HG03196 (cell line): ENCODE results near the gene LYZL4.

Source experiments
- ATAC-seq: cut with Tn5 transposase; IDR thresholded peaks from one replicate; pipeline ENCODE4 v1.9.1; 2021; ENCODE audit not compliant: unreplicated experiment

The LYZL4 gene, protein sequence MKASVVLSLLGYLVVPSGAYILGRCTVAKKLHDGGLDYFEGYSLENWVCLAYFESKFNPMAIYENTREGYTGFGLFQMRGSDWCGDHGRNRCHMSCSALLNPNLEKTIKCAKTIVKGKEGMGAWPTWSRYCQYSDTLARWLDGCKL

GRCh38 chr3:42410370-42411131, at the start of gene LYZL4:
TSS of gene LYZL4 (minus strand) at chr3:42410610. CDS start at chr3:42407251, 3,359 bp downstream.
- no peak for ATAC-seq

GRCh38 chr3:42459151-42459550, 48.7 kb upstream of the LYZL4 start:
- ATAC-seq: no peak

- ATAC-seq: no peak
Observed at GRCh38 chr3:42456211-42456610, 45.8 kb upstream of the LYZL4 start.

GRCh38 chr3:42451546-42452230, 41.3 kb upstream of the LYZL4 start:
- no peak for ATAC-seq

DNA sequence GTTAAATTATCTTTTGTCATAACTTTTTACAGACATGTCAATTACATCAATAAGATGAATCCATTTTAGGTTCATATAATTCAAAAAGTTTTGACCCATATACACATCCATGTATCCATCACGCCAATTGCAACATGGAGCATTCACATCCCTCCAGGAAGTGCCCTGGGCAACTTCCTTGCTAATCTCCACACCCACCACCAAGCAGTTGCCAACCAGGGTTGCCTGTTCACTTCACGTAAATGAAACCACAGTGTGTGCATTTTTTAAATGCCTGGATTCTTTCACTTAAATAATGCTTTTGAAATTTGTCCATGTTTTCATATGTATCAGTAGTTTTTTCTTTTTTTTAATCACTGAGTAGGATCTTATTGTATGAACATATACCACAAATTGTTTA, 40.7 kb upstream of the LYZL4 start:
- ATAC-seq: no peak

GRCh38 chr3:42450567-42450966, 40.2 kb upstream of the LYZL4 start:
- no peak for ATAC-seq

DNA sequence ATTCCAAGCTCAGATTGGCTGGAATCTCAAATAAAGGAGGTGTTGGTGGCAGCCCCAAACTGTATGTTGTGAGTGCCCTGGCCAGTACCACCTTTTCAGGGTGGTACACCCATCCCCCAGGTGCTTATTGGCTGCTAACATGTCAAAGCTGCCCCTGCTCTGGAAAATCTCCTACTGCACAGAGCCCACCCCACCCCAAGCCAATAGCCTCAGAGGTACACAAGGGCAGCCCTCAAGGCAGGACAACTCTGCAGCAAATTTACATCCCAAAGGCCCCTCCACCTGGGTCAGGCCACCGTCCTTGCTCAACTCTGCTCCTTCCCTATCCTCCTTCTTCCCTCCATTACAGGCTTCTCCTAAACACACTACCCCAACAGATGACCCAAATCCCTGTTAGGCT, 37.1 kb upstream of the LYZL4 start:
- ATAC-seq: no peak

- ATAC-seq: no peak
Observed at GRCh38 chr3:42446111-42447050, 36.0 kb upstream of the LYZL4 start.

GRCh38 chr3:42443819-42444436, 33.5 kb upstream of the LYZL4 start:
- no peak for ATAC-seq

- ATAC-seq: no peak
Observed at GRCh38 chr3:42443292-42443691, 32.9 kb upstream of the LYZL4 start.

GRCh38 chr3:42442640-42443039, 32.2 kb upstream of the LYZL4 start:
- ATAC-seq: no peak

DNA sequence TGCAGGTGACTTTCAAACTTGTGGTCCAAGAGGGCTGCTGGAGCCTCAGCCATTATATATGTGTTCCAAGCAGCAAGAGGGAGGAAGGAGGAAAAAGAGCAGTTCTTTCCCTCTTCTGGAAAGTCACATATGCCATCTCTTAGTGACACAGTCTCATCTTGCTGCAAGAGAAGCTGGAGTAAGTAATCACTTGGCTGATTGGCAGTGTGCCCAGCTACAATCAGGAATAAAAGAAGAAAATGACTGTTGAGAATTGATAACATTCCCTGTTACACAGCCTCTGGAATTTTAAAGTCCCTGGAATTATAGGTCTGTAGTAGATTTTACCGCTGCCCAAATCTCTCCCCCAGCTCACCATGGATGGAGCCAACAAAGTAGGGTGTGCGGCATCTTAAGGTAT, 31.4 kb upstream of the LYZL4 start:
- ATAC-seq: no peak

DNA sequence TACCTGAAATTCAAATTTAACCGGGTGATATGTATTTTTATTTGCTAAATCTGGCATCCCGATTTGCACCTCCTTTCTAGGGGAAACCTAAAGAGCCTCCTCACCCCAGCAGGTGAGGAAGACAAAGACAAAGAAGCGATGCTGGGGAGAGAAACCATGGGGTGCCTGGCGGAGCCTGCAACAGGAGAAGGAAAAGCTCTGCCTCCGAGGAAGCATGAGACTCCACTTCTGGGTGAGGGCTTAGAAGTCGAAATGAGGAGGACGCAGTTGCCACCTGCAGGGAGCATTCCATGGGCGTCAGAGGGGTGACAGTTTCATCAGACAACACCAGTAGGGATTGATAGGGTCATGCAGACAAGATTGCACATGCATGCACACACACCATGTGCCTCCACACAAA, 30.5 kb upstream of the LYZL4 start:
- no peak for ATAC-seq

DNA sequence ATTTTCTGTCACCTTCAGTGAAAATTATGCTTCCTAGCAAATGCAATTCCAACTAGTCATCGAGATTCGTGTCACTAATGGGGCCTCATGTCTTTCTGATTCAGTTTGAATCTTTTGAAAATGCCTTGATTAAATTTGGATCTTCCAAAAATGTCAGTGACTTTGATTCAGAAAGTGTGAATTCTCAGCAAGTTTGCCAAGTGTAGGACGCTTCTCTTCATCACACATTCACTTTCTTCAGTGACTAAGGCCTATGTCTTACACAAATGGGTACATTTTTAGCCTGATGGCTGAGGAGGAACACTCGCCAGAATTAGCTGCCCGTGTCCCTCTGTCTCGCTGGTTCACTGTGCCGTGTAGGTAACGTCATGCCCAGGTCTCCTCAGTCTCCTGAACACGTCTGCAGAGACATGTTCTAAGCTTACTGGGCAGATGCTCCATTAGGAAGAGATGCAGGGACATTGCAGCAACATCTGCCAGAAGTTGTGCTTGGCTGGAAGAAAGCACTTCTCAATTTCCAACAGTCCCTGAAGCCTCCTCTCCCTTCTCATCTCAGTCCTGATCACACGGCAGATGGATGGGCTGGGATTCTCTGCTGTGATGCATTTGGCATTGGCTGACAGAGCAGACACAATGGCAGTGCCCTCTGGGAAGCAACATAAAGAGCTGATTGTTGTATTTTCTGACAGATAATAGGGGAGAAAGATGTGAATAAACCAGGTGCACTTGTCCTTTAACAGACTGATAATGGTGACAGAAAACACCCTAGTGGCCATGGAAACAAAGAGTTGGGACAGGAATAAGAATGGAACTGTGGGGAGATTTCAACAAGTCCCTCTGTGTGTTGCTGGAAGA, 29.1 kb upstream of the LYZL4 start:
- no peak for ATAC-seq

DNA sequence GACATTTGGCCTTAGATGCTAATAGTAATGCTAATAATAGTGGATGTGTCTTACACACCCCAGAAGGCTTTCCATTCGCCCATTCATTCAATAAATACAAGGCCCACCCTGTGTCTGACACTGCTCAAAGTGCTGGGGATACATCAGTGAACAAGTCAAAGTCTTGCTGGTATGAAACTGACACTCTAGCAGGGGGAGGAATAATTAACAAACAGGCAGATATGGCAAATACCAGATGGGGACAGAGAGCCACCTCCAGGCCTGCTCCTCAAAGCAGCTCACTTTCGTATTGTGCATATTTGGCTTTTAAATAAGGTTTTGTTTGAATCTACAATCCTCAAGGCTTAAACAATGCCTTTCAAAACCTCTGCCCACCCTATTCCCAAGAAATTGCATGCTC, 28.3 kb upstream of the LYZL4 start:
- ATAC-seq: no peak

GRCh38 chr3:42438193-42438592, 27.8 kb upstream of the LYZL4 start:
- no peak for ATAC-seq

- ATAC-seq: no peak
Observed at GRCh38 chr3:42434777-42435380, 24.5 kb upstream of the LYZL4 start.

GRCh38 chr3:42432485-42432884, 22.1 kb upstream of the LYZL4 start:
- ATAC-seq: no peak

GRCh38 chr3:42430781-42431532, 20.5 kb upstream of the LYZL4 start:
- no peak for ATAC-seq
